Measurements from ENCODE around the gene TMEM196.
"Not testable (repeated sequence)": the region's sequence is repeated elsewhere in the genome, so short reads cannot be mapped to it uniquely, and the experiment has no call there.

The TMEM196 gene

DNA sequence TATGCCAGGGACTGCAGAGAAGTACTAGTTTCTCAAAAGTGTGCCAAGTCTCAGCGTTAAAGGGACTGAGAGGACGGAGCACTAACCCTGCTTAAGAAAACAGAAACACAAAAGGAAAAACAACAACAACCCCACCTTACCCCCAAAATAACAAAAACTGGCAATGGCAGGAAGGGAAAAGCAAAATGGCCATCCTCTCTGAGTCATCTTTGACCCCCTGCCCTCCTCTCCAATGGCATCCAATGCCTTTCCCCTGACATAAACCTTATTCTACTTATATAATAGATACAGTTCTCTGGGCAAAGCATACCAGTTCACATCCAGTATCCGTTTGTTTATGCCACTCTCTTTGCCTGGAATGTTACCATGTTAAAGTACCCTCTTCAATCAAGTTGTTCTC is 66.2 kb downstream of the TMEM196 start:
- DNase-seq (ENCODE audit: low spot score) = no peak

DNA sequence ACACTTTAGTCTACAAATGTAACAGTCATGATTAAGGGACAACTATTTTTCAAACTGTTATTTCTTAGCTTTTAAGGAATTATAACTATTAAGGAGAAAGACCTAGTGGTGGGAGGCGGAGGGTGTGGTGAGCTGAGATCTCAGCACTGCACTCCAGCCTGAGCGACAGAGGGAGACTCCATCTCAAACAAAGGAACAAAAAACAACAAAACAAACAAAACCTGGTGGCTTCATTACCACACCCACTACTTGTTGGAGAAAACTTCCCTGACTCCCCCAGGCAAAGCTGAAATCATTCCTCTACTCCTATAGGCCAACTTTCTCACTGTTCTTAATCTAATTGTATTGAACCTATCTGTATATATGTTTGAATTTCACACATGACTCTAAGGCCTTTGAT is 67.8 kb downstream of the TMEM196 start:
- DNase-seq (ENCODE audit: low spot score) = no peak

DNA sequence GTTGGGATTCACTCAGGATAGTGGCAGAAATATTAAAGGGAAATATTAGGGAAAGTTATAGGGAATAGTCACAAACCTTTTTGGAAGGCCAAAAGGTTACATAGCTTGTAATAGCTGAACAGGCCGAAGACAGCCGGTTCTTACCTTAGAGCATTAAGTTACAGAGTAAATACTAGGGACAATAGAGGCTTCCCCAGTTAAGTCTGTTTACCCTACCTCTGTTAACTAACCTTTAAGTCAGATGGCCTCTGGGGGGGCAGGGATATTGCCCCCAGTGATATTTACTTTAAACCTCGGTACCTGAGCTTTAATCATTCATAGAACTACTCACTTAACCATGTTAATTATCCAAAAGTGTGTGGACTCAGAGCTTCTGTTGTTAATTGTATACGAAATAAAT is 71.9 kb downstream of the TMEM196 start:
- DNase-seq (ENCODE audit: low spot score) = no peak

DNA sequence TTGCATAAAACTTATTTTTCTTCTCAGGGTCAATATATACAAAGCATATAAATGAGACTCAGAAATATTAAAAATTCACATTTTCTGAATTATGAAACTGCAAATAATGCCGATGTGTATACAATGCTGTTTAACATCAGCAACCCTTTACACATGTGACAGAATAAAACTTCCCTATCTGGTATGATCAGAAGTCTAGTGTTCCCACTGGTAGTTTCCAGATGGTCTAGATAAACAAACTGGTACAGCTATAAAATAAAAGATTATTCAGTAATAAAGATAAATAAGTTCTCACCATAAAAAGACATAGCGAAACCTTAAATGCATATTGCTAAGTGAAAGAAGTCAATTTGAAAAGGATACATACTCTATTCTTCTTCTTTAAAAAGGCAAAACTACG is 72.5 kb downstream of the TMEM196 start:
- no peak for DNase-seq (ENCODE audit: low spot score)

DNA sequence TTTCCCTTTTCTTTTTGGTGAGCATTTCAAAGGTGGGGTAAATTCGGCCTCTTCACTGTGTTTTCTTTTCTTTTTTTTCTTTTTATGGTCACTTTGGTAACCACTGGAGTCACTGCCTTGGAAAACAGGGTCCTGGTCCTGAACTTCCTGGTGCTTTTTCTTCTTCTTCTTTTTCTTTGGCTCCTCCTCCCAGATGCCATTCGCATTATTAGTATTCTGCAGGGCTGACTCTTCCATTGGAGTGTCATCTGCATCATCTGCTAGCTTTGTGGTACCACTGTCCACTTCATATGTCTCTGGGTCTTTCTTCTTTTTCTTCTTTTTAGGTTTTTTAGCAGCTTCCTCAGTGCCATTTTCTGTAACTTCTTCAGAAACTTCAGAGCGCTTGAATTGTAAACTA is 75.1 kb downstream of the TMEM196 start:
- no peak for DNase-seq (ENCODE audit: low spot score)

DNA sequence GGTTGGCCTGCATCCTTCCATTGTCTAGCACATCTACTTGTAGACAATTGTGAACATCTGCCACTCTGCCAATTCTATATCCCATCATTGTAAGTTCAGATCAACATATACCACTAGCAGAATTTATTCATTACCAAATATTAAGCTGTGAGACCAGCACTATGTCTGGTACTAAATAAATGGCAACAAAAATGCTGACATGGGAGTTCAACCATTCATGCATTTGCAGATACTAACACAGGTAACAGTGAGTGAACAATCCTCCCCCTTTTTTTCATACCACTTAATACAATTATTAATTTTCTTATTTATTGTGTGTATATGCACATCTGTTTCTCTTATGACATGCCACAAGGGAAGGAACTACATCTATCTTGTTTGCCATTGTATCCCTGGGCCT is 76.5 kb downstream of the TMEM196 start:
- DNase-seq (ENCODE audit: low spot score) = no peak

DNA sequence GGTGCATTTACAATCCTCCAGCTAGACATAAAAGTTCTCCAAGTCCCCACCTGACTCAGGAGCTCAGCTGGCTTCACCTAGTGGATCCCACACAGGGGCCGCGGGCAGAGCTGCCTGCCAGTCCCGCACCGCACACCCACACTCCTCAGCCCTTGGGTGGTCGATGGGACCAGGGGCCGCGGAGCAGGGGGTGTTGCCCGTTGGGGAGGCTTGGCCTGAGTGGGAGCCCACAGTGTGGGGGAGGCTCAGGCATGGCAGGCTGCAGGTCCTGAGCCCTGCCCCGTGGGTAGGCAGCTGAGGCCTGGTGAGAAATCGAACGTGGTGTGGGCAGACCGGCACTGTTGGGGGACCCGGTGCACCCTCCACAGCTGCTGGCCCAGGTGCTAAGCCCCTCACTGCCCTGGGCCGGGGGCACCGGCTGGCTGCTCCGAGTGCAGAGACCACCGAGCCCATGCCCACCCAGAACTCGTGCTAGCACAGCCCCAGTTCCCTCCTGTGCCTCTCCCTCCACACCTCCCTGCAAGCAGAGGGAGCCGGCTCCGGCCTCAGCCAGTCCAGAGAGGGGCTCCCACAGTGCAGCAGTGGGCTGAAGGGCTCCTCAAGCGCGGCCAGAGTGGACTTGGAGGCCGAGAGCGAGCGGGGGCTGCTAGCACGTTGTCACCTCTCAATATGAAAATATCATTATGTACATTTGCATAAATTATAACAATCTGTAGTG is 81.1 kb downstream of the TMEM196 start:
- DNase-seq (ENCODE audit: low spot score) = no peak

DNA sequence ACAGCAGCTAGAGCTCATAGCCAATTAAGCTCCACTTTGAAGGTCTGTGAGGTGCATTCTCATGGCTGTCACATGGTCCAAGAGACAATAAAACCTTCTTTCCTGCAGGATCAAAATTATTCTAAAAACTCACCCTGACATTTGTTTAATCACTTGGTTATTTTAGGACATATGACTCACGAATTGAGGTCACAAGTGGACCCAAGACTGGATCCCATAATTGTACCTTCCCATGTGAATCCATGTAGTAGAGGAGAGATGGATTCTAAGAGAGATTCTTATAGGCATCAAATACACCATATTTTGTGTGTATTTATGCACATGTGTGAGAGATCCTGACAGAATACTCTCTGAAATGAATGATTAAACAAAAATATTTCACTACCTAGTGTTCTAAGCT is 82.7 kb downstream of the TMEM196 start:
- no peak for DNase-seq (ENCODE audit: low spot score)

DNA sequence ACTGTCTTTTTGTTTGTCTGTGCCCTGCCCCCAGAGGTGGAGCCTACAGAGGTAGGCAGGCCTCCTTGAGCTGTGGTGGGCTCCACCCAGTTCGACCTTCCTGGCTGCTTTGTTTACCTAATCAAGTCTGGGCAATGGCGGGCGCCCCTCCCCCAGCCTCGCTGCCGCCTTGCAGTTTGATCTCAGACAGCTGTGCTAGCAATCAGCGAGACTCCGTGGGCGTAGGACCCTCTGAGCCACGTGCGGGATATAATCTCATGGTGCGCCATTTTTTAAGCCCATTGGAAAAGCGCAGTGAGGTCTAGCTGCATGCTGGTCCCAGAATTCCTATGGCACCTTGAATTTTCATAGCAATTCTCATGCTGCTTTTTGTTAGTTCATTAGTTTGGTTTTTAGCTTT is 84.3 kb downstream of the TMEM196 start:
- DNase-seq (ENCODE audit: low spot score) = not testable (repeated sequence)

DNA sequence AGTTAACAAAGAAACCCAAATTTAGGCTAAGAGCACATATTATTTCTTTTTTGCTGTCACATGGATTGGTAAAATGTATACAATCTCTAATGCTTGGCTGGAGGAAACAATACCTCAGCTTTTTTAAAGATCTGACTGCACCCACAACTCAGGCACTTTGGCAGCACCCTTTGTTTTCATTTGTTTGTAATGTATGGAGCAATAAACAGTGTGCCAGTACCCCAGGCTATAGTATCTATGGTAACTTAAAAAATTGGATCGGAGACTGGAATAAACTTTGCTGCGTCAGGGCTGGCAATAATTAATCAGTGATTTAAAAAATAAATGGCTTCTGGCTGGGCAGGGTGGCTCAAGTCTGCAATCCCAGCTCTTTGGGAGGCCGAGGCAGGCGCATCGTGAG is 91.8 kb downstream of the TMEM196 start:
- DNase-seq (ENCODE audit: low spot score) = no peak

DNA sequence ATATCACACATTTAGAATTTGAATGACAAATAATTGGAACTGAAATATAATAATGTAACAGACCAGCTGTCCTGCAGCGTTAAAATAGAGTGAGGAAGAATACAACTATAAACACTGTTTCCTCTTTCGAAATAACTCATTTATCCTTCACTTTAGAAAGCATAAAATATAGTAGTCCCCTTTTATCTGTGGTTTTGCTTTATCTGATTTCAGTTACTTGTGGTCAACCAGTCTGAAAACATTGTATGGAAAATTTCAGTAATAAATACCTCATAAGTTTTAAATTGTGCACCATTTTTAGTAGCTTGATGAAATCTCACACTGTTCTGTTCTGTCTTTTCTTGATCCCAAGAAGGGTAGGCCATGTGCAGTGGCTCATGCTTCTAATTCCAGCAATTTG is 96.2 kb downstream of the TMEM196 start:
- no peak for DNase-seq (ENCODE audit: low spot score)

DNA sequence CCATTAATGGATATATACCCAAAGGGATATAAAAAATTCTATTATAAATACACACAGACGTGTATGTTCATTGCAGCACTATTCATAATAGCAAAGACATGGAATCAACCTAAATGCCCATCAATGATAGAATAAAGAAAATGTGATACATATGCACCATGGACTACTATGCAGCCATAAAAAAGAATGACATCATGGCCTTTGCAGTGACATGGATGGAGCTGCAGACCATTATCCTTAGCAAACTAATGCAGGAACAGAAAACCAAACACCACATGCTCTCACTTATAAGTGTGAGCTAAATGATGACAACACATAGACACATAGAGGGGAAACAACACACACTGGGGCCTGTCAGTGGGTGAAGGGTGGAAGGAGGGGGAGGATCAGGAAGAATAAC is 97.6 kb downstream of the TMEM196 start:
- no peak for DNase-seq (ENCODE audit: low spot score)

DNA sequence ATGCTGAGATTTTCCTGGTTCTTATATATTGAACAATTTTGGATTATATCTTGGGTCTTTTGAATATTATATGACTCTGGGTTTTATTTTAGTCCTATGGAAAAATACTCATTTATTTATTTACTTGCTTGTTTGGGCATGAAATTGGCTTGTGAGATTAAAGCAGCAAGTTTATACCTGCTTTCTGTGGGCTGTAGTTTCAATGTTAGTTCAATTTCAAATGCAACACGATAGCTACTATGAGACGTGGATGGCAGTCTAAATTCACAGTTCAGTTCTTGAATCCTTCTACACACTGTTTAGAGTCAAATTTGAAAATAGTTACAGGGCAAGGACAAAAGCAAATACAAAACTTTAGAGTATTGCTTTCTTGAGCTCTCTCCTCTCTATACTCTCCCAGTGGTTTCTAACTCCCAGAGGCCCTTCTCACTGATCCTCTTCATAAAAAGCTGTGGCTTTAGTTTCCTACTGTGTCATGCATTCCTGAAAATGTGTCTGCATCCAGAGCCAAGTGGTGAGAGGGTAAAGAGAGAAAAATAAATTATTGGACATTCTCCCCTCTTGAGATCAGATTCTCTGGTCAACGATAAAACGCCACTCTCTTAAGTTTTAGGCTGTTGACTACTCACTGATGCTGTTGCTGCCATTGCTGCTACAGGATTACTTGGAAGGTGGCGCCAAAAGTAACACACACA is 99.0 kb downstream of the TMEM196 start:
- no peak for DNase-seq (ENCODE audit: low spot score)

DNA sequence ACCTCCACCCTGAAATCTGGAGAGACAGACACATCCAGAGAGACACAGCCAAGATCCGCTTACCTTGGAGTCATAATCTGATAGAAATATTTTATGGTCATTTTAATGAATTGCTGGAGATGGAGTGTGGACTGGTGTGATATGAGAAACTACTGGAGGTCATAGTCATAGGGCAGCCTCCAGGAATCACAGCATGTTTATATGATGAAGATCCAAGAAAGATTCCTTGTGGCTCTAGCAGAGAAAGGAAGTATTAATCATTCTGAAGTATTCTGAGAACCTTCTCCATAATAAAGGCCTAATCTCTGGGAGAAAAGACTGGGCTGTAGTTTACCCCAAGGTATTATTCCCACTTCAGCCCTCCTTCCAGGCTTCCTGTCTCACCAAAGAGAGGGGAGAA is 102.6 kb downstream of the TMEM196 start:
- no peak for DNase-seq (ENCODE audit: low spot score)

All from cerebellar cortex (tissue), 1 donor.